T47D (cell line): ENCODE results near the gene RECQL5.

Source experiments
- DNase-seq, 2 experiments: peaks; one replicate each; pipeline versions ENCODE4 v3.0.0 to v3.0.0-alpha.2; 2011 to 2012; ENCODE audit warnings: low read depth in 1 of 2, low spot score in 1 of 2
- JUND ChIP-seq: IDR thresholded peaks from 2 replicates; pipeline ENCODE4 v1.6.1; 2012; ENCODE audit warnings: low read depth
- in situ Hi-C: cut with HindIII; loops from 2 replicates; pipeline ENCODE4 v1.10.0; 2016; ENCODE audit warnings: low sequenced_read_pairs, low pct_unique_long_range_greater_than_20kb

Gene RECQL5

DNA sequence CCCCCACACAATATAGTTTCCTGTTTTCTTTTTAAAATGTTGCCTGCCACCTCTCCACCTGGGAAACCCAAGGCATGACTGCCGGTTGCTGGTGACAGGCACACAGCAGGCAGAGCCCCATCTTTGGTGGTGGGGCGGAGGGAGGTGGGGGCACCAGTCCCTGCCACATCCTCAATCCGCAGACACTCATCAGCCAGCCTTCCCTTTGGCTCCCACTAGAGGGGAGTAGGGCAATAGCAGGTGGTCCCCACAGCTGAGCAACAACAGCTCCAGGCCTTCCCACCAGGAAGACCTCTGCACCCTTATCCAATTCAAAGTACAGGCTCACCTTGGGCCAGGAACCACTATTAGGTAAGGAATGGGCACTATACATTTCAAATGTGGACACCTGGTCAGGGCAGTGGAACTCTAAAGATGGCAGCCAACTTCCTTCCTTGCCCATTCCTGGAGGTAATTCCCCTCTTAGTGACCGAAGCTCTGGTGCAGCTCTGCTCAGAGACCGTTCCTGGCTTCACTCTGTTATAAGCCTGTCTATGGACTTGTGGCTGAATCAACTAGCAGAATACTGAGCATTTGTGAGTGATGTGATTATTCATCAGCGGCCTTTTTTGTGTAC lies 13.9 kb downstream of the RECQL5 start:
- in situ Hi-C loops: no loop called here
- TF ChIP-seq JUND: no peak
- DNase-seq: peak in 1 of 2 experiments; percentile 55

DNA sequence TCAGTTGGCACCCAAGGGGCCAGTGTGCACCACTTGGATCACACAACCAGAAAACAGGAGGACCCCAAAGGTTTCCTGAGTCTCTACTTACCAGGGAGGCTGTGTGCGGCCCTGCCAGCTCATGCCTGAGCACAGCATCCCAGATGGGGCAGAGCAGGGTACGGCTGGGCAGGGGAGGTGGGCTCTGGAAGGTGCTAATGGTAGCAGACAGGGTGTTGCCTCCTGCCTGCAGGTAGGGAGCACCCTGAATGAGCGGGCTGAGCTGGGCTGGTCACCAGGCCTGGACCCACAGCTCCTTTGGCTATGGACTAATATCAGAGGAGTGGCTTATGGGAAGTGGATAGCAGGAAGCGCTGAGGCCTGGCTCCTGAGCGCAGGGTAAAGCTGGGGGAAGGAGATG lies 14.6 kb downstream of the RECQL5 start:
- DNase-seq: no peak
- in situ Hi-C loops: no loop called here
- no peak for TF ChIP-seq JUND

DNA sequence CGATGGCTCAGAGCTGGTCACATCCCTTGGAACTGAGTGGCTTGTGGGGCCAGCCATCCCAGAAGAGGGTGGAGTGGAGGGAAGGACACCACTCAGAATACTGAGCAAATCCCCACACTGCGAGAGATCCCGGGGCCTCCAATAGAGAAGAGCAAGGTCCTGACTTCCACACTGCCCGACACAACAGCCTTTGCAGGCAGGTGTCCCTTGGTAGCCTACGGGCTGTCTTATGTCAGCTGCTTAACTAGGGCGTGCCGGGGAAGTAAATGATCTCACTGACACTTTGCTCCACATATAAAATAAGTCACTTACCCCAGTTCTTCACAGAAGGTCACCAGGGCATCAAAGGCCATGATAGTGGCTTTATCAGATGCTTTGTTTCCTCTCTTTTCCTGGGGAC lies 16.1 kb downstream of the RECQL5 start:
- DNase-seq: no peak
- in situ Hi-C loops: no loop called here
- TF ChIP-seq JUND: no peak

DNA sequence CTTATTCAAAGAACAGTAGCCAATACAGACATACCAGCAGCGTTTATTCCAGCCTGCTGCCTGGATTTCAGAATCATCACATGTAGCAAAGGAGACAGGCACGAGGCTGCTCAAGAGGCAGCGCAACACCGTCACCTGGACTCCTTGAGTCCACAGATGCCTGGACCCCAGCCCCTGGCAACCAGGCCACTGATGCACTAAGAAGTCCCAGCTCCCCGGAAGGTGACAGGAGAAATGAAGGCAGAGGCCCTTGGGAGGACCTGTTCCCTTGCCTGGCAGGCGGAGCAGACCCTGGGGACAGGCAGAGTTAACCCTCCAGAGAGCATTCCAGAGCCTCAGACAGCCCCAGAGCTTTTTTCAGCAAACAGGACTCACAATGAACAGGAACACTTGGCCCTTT lies 17.3 kb downstream of the RECQL5 start:
- TF ChIP-seq JUND: no peak
- in situ Hi-C loops: no loop called here
- DNase-seq: no peak

DNA sequence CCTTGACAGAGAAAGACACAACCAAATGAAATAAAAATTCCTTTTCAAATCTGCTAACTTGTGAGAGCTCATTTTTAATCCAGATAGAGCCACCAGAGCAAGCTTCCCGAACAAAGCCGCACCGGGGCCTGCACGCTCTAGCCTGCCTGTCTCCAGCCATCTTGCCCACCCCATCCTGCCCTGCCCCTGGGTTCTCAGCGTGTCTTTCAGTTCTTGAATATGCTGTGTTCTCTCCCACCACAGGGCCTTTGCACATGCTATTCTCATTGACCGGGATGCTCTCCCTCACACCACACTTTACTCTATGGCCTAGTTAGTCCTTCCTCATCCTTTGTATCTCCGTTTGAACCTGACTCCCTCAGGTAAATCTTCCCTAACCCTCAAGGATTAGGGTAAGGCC lies 19.0 kb downstream of the RECQL5 start:
- in situ Hi-C loops: no loop called here
- TF ChIP-seq JUND: no peak
- DNase-seq: no peak

DNA sequence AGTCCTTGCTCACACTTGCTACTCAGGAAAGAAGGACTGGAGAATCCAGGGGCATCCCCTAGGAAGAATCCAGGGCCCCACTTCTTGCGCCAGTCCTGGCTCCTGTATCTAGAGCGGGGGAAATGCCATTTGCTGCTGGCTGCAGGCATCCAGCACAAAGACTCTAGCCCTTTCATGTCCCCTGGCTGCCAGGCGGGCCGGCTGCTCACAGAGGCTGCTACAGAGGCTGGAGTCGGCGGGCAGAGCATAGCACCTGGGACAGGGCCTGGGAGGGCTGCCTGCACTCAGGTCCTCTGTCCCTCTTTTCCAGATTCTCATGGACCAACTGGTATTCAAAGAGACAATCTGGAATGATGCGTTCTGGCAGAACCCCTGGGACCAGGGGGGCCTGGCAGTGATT lies 19.9 kb downstream of the RECQL5 start:
- DNase-seq: no peak
- no peak for TF ChIP-seq JUND
- in situ Hi-C loops: no loop called here

DNA sequence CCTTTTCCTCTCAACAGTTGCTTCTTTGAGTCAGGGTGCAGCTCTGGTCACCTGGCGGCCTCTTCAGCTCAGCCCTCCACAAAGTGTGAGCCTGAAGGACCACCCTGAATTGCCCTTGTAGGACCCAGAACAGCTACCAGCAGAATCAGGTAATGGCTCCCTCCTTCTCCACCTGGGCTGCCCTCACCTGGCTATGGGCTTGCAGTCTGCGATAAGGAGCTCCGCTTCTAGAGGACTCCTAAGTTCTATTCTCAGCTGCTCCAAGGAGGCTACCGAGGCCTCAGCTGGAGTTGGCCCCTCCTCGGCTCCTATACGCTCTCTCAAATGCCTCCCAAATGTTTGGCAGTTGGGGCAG lies 20.3 kb downstream of the RECQL5 start:
- in situ Hi-C loops: no loop called here
- no peak for TF ChIP-seq JUND
- no peak for DNase-seq

DNA sequence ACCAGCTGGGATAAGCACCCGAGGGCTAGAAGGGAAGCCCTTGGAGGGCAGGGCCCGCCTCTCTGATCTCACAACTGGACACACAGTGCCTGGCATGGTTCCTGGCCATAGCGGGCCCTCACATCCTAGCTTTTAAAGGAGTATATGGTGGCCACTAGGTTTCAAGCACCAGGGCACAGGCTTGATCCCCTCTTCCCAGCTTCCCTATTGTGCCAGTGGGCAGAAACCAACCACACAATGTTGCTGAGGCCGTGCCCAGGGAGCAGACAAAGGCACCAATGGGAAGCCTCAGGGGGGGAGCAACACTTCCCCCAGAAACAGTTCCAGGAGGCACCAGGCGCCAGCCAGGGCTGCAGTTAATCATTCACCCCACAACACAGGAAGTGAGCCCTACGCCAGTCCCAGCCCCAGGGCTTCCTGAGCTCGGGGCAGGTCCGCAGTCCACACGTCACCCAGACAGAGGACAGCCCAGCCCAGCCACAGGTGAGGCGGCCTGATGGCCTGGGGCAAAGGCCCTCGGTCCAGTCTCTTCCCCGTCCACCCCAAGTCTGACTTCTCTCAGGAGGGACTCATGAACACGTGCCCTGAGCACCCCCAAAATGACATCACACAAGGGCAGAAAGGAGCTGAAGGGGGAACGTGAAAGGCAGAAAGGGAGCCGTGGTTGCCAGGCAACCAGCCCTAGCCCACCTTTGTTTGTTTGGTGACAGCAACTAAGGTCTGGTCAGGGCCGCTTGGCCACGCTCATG lies 20.9 kb downstream of the RECQL5 start:
- DNase-seq: no peak
- in situ Hi-C loops: no loop called here
- no peak for TF ChIP-seq JUND

DNA sequence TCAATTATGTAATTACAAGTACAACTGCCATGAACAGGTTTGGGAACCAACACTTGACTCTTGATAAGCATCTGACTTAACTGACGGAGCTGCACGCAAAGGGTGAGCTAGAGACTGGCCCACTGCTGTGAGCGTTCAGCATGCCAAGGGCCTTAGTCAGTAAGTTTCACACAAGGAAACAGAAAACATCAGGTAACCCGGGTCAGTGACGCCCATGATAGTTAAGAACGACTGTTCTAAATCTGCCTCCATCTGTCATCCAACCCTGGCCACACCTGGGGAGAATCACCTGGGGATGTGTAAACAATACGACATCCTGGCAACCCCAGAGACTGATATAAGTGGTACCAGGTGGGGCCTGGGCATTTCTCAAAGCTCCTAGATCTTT lies 21.5 kb downstream of the RECQL5 start:
- peak; percentile 79 to 88 for DNase-seq
- peak; percentile 74 for TF ChIP-seq JUND
- in situ Hi-C loops: no loop called here

DNA sequence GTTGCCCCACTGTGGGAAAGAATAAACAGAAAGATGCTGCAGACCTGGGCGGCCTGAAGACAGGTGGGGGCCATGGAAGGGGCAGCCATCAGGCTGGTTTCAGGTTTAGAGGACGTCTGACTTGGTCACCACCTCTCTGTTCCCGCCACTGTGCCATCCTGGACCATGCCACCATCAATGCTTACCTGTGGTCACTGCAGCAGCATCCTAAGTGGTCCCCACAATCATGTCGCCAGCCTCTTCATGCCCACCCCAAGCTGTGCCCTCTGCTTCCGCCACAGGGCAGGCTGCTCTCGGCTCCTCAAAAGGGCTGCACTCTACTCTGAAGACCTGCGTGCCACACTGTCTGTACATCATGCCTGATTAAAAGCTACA lies 23.3 kb downstream of the RECQL5 start:
- in situ Hi-C loops: no loop called here
- no peak for TF ChIP-seq JUND
- DNase-seq: no peak

DNA sequence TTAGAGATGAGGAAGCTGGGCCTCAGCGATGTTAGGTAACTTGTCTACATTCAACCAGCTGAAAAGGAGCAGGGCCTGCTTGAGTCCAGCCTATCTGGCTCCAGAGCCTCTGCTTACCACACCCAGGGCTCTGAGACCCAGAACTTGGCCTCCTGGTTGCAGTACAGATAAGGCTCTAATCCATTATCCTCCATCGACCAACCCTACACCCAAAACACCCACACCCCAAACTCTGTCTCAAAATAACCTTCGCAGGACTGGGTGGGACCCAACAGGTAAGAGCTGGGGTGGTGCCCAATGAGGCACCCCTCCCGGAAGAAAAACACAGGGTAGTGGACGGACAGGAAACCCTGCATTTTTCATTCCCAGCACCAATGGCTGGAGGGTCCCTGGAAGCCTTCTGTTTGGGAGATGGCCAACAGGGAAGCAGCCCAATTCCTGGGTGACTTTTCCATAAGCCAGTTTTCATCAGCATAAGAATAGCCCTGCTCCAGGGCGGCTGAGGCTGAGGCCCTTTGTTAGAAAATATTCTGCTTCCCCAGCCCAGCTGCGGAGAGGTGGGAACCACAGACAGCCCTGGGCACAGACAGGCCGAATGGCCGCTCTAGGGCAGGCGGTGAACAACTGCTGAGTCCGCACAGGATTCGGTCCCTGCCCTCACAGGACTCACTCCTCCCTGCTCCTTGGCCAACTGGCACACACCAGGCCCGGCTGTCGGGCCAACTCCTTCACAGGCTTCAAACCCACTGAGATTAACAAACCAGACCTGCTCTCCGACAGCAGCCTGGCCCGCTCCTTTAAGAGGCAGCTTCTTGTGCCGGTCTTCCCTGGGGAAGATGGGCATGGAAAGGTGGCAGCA lies 23.9 kb downstream of the RECQL5 start:
- in situ Hi-C loops: no loop called here
- TF ChIP-seq JUND: no peak
- peak; percentile 7 to 81 for DNase-seq

DNA sequence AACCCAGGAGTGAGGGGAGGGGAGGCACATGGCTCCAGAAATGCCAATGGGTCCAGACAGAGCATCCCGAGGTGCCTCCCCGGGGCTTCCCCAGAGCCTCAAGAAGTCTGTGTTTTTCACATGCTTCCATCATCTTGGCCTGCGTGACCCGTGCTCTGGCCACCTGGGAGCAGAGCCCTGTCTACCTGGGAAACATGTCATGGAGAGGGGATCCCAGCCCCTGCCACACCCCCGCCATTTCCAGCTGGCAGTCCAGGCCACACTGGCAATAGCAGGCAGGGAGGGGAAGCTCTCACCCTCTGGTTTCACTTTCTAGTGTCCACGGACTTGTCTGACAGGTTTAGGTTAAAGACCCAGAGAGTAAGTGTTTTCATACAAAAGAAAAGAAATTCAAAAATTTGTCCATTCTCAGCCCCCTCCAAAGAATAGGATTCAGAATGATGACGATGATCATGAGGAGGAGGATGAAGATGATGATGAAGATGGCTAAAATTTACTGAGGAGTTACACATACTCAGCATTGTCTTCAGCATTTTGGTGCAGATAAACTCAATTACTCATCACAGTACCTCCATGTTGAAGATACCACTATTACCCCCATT lies 24.7 kb downstream of the RECQL5 start:
- DNase-seq: peak in 1 of 2 experiments; percentile 86
- in situ Hi-C loops: no loop called here
- TF ChIP-seq JUND: no peak

DNA sequence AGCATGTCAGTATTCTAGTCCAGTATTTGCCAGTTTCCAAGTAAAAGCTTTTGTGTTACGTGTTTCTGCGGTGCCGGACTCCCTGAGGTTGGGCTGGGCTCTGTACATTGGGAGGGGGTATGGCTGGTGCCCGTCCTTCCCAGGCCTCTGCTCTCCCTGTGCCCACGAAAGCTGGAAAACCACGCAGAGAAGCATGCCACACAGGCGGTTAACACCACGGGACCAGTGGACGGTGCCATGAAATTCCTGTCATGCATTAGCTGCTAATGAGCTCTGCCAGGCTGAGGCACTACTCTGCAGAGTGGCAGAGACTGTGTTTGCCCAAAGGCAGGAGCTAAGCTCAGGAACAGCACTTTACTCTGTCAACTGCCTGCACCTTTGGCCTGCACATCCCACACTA lies 25.6 kb downstream of the RECQL5 start:
- TF ChIP-seq JUND: no peak
- peak; percentile 11 to 48 for DNase-seq
- in situ Hi-C loops: no loop called here
